ENCODE results near the gene FXR2.

FXR2 gene

GRCh38 chr17:7640783-7641182 is 26.1 kb upstream of the FXR2 start:
- no peak for TF ChIP-seq ZNF239 (tag by site-specific recombination; IDR thresholded peaks at IDR 0.05)
- TF ChIP-seq ZNF48 (tag by site-specific recombination; IDR thresholded peaks at IDR 0.05) = no peak
- TF ChIP-seq, protein P1, sequence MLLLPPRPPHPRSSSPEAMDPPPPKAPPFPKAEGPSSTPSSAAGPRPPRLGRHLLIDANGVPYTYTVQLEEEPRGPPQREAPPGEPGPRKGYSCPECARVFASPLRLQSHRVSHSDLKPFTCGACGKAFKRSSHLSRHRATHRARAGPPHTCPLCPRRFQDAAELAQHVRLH (tag by site-specific recombination; IDR thresholded peaks at IDR 0.05) = no peak
- TF ChIP-seq, protein P2, sequence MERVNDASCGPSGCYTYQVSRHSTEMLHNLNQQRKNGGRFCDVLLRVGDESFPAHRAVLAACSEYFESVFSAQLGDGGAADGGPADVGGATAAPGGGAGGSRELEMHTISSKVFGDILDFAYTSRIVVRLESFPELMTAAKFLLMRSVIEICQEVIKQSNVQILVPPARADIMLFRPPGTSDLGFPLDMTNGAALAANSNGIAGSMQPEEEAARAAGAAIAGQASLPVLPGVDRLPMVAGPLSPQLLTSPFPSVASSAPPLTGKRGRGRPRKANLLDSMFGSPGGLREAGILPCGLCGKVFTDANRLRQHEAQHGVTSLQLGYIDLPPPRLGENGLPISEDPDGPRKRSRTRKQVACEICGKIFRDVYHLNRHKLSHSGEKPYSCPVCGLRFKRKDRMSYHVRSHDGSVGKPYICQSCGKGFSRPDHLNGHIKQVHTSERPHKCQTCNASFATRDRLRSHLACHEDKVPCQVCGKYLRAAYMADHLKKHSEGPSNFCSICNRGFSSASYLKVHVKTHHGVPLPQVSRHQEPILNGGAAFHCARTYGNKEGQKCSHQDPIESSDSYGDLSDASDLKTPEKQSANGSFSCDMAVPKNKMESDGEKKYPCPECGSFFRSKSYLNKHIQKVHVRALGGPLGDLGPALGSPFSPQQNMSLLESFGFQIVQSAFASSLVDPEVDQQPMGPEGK (tag by site-specific recombination; IDR thresholded peaks at IDR 0.05) = no peak
- no peak for TF ChIP-seq SCRT2 (tag by site-specific recombination; IDR thresholded peaks at IDR 0.05)
- TF ChIP-seq ZNF530 (tag by site-specific recombination; IDR thresholded peaks at IDR 0.05; ENCODE audit: low read depth) = no peak
- TF ChIP-seq GLI2 (tag by site-specific recombination; IDR thresholded peaks at IDR 0.05; ENCODE audit: borderline replicate concordance, low read depth) = no peak
- no peak for TF ChIP-seq ZFP3 (tag by site-specific recombination; IDR thresholded peaks at IDR 0.05; ENCODE audit: low read depth)
- Histone ChIP-seq H3K36me3 (ENCODE audit: control insufficient read depth in 2 of 2, insufficient read depth in 1 of 2, low read length in 2 of 2) (no peaks in the 10 kb centered on the region), H3K9me3 (ENCODE audit: control insufficient read depth, insufficient read depth, low read depth, low read length) (no peaks in the 10 kb centered on the region), H3K4me1 (ENCODE audit: control insufficient read depth, insufficient read depth, low read length) (no peaks in the 10 kb centered on the region), H3K4me3 (ENCODE audit: low read depth, low read length) (no peak overlapping the region), H3K27ac (ENCODE audit: extremely low read depth, low read depth, low read length) (no peak overlapping the region)
- POLR2A ChIA-PET = interaction anchor here (0.6 to 2.2 kb wide), 3 partner anchors 14 to 46 kb away, joined by 4 to 10 read pairs (median 5); partner anchors contain the start of genes SAT2 and TP53
- CTCF ChIA-PET = interaction anchor here (1.4 to 2.8 kb wide), 2 partner anchors 8 to 47 kb away, joined by 5 to 17 read pairs; partner anchors contain the start of genes TP53 and WRAP53

DNA sequence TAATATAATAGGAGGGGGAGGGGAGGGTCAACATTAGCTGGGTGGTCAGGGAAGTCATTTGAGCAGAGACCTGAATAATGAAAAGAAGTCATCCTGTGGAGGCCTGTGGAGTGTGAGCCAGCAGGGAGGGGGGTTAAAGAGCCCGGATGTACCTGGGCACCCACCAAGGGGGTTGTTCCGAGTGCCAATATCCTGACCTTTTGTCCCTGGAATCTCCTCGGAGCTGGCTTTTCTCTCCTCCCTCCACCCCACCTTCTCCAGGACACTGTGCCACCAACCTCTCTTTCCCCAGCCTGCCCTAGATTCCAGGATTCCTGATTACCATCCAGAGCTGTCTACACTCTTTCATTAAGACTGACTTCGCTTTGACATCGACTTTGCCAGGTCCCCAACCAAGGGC is 21.5 kb upstream of the FXR2 start:
- CTCF ChIA-PET = interaction anchor here (0.7 to 10.7 kb wide), 5 partner anchors 14 to 1580 kb away, joined by 4 to 207 read pairs (median 4); partner anchors contain the start of genes TP53 and WRAP53
- no peaks in the 10 kb centered on the region for H3K36me3 ChIP-seq (ENCODE audit: control insufficient read depth in 2 of 2, insufficient read depth in 1 of 2, low read length in 2 of 2)
- TF ChIP-seq GLI4 (tag by site-specific recombination; IDR thresholded peaks at IDR 0.05) = no peak
- TF ChIP-seq ZNF341 (tag by site-specific recombination; IDR thresholded peaks at IDR 0.05; ENCODE audit: low read depth) = peak; percentile 37
- H3K9me3 ChIP-seq (ENCODE audit: control insufficient read depth, insufficient read depth, low read depth, low read length) = no peaks in the 10 kb centered on the region
- H3K27ac ChIP-seq (ENCODE audit: extremely low read depth, low read depth, low read length) = no peak overlapping the region
- POLR2A ChIA-PET = interaction anchor here (1.0 to 1.4 kb wide), 2 partner anchors 8 to 52 kb away, joined by 3 to 4 read pairs; partner anchors contain the start of genes SAT2 and WRAP53
- no peaks in the 10 kb centered on the region for H3K4me1 ChIP-seq (ENCODE audit: control insufficient read depth, insufficient read depth, low read length)
- H3K4me3 ChIP-seq (ENCODE audit: low read depth, low read length) = no peak overlapping the region

DNA sequence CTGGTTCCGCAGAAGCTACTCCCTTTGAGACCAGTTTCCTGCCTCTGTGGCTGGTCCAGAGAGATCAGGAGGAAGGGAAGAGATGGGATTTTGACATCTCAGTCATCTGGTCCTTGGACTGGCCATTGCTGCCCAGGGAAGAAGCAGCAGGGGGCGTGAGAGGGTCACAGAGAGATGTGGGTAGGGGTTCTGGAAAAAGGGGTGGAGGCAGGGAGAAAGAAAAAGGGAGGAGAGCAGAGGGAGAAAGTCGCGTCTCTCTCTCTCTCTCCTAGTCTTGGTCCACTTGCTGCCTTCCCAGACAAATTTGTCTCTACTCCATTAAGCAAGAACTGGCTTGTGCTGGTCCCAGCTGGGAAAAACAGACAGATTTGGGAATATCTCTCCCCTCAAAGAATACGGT is 19.7 kb upstream of the FXR2 start:
- H3K4me3 ChIP-seq (ENCODE audit: low read depth, low read length) = no peak overlapping the region
- no peaks in the 10 kb centered on the region for H3K4me1 ChIP-seq (ENCODE audit: control insufficient read depth, insufficient read depth, low read length)
- no peak overlapping the region for H3K27ac ChIP-seq (ENCODE audit: extremely low read depth, low read depth, low read length)
- H3K36me3 ChIP-seq (ENCODE audit: control insufficient read depth in 2 of 2, insufficient read depth in 1 of 2, low read length in 2 of 2) = no peaks in the 10 kb centered on the region
- no peaks in the 10 kb centered on the region for H3K9me3 ChIP-seq (ENCODE audit: control insufficient read depth, insufficient read depth, low read depth, low read length)
- ChIA-PET POLR2A (interaction anchor here (0.9 to 9.6 kb wide), 2 partner anchors 16 to 52 kb away, joined by 4 to 215 read pairs; partner anchors contain the start of genes ATP1B2, TP53 and WRAP53), CTCF (interaction anchor here (0.6 to 10.7 kb wide), 19 partner anchors 13 to 423 kb away, joined by 3 to 207 read pairs (median 5); partner anchors contain the start of genes DNAH2, FXR2, TP53 and WRAP53)
- TF ChIP-seq ZNF311 (tag by site-specific recombination; IDR thresholded peaks at IDR 0.05; ENCODE audit: borderline replicate concordance) = no peak
- no peak for TF ChIP-seq ZFP41 (tag by site-specific recombination; IDR thresholded peaks at IDR 0.05; ENCODE audit: borderline replicate concordance)
- no peak for TF ChIP-seq MEIS1 (CRISPR knock-in tag; IDR thresholded peaks at IDR 0.05; ENCODE audit: borderline replicate concordance)
- TF ChIP-seq ZNF670 (tag by site-specific recombination; IDR thresholded peaks at IDR 0.05; ENCODE audit: low read depth) = no peak
- no peak for TF ChIP-seq ZNF239 (tag by site-specific recombination; IDR thresholded peaks at IDR 0.05)
- TF ChIP-seq ZNF488 (tag by site-specific recombination; IDR thresholded peaks at IDR 0.05) = no peak
- TF ChIP-seq ZNF335 (tag by site-specific recombination; conservative IDR thresholded peaks at IDR 0.05) = no peak
- no peak for TF ChIP-seq ZNF555 (tag by site-specific recombination; conservative IDR thresholded peaks at IDR 0.05)
- TF ChIP-seq ZNF138 (tag by site-specific recombination; IDR thresholded peaks at IDR 0.05; ENCODE audit: borderline replicate concordance) = no peak
- no peak for TF ChIP-seq ZNF292 (tag by site-specific recombination; IDR thresholded peaks at IDR 0.05; ENCODE audit: borderline replicate concordance, low read depth)
- TF ChIP-seq, protein P3, sequence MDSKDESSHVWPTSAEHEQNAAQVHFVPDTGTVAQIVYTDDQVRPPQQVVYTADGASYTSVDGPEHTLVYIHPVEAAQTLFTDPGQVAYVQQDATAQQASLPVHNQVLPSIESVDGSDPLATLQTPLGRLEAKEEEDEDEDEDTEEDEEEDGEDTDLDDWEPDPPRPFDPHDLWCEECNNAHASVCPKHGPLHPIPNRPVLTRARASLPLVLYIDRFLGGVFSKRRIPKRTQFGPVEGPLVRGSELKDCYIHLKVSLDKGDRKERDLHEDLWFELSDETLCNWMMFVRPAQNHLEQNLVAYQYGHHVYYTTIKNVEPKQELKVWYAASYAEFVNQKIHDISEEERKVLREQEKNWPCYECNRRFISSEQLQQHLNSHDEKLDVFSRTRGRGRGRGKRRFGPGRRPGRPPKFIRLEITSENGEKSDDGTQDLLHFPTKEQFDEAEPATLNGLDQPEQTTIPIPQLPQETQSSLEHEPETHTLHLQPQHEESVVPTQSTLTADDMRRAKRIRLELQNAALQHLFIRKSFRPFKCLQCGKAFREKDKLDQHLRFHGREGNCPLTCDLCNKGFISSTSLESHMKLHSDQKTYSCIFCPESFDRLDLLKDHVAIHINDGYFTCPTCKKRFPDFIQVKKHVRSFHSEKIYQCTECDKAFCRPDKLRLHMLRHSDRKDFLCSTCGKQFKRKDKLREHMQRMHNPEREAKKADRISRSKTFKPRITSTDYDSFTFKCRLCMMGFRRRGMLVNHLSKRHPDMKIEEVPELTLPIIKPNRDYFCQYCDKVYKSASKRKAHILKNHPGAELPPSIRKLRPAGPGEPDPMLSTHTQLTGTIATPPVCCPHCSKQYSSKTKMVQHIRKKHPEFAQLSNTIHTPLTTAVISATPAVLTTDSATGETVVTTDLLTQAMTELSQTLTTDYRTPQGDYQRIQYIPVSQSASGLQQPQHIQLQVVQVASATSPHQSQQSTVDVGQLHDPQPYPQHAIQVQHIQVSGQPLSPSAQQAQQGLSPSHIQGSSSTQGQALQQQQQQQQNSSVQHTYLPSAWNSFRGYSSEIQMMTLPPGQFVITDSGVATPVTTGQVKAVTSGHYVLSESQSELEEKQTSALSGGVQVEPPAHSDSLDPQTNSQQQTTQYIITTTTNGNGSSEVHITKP (tag by site-specific recombination; IDR thresholded peaks at IDR 0.05) = peak; percentile 80
- TF ChIP-seq, protein P4, sequence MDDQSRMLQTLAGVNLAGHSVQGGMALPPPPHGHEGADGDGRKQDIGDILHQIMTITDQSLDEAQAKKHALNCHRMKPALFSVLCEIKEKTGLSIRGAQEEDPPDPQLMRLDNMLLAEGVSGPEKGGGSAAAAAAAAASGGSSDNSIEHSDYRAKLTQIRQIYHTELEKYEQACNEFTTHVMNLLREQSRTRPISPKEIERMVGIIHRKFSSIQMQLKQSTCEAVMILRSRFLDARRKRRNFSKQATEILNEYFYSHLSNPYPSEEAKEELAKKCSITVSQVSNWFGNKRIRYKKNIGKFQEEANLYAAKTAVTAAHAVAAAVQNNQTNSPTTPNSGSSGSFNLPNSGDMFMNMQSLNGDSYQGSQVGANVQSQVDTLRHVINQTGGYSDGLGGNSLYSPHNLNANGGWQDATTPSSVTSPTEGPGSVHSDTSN (CRISPR knock-in tag; IDR thresholded peaks at IDR 0.05) = no peak
- TF ChIP-seq WT1 (tag by site-specific recombination; IDR thresholded peaks at IDR 0.05) = no peak
- peak; percentile 72 for TF ChIP-seq ZNF654 (tag by site-specific recombination; IDR thresholded peaks at IDR 0.05; ENCODE audit: low read depth)
